Choroid plexus epithelial cell (primary cell): ENCODE measurements around the gene TBCA.

Source experiments
- DNase-seq: peaks from one replicate; pipeline ENCODE4 v3.0.0-alpha.2; 2010; ENCODE audit warnings: low read depth
- H3K4me3 ChIP-seq: 2 replicates; pipeline ENCODE4 v1.5.1; 2011; ENCODE audit warnings: low read depth, mild to moderate bottlenecking, control low read depth, low read length, moderate library complexity
- TF ChIP-seq, protein P1 (sequence below): conservative IDR thresholded peaks from 2 replicates; pipeline ENCODE4 v1.5.1; 2011; ENCODE audit warnings: low read depth, mild to moderate bottlenecking, control low read depth, inconsistent platforms, low read length, moderate library complexity

Gene TBCA

DNA sequence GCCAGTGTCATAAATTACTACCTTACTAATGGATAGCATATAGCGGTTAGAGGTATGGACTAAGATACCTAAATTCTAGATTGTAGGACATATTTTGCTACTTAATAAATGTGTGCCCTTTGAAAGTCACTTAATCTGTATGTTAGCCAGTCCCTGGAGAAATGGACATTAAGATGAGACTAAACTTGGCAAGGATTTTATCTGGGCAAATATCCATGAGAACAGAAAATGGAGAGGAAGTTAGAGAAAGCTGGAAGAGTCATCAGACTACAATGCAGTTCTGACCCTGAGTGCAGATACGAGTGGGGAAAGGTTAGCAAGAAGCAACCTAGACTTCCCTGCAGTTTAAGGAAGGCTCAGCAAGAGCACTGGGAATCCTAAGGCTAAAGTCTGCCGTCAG lies 33.0 kb downstream of the TBCA start:
- TF ChIP-seq, protein P1, sequence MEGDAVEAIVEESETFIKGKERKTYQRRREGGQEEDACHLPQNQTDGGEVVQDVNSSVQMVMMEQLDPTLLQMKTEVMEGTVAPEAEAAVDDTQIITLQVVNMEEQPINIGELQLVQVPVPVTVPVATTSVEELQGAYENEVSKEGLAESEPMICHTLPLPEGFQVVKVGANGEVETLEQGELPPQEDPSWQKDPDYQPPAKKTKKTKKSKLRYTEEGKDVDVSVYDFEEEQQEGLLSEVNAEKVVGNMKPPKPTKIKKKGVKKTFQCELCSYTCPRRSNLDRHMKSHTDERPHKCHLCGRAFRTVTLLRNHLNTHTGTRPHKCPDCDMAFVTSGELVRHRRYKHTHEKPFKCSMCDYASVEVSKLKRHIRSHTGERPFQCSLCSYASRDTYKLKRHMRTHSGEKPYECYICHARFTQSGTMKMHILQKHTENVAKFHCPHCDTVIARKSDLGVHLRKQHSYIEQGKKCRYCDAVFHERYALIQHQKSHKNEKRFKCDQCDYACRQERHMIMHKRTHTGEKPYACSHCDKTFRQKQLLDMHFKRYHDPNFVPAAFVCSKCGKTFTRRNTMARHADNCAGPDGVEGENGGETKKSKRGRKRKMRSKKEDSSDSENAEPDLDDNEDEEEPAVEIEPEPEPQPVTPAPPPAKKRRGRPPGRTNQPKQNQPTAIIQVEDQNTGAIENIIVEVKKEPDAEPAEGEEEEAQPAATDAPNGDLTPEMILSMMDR: no peak
- DNase-seq: peak; percentile 19
- no peak overlapping the region for H3K4me3 ChIP-seq

DNA sequence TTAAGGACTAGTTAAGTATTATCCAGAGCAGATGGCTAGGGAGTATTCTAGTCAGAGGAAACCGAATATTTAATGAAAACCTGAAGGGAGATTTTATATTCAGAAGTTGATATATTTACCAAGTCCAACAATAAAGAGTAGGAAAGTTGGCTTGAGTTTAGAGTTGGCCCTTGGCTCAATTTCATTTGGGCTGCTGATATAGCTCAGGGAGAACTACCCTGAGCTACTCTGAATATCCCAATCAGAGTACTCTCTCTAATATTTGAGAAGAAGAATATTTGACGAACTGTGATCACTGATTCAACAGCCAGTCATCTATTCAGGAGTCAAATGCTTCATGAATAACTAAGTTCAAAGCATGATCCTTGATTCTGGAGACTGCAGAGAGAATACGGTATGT lies 34.5 kb downstream of the TBCA start:
- TF ChIP-seq, protein P1: no peak
- H3K4me3 ChIP-seq: no peak overlapping the region
- no peak for DNase-seq

DNA sequence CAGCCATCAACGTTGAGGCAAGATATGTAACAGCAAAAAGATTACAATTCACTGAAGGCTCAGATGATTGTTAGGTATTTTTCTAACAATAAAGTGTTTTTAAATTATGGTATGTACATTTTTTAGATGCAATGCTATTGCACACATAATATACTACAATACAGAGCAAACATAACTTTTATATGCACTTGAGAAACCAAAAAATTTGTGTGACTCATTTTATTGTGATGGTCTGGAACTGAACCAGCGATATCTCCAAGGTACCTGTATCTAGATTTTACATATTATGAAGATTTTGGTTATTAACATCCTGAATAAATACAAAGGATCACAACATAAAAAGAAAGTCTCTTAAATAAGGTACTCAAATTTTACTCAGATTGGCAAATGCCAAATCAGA lies 41.3 kb downstream of the TBCA start:
- no peak for DNase-seq
- TF ChIP-seq, protein P1: no peak
- H3K4me3 ChIP-seq: no peak overlapping the region

GRCh38 chr5:77733130-77733529 lies 43.0 kb downstream of the TBCA start:
- H3K4me3 ChIP-seq: no peak overlapping the region
- TF ChIP-seq, protein P1: no peak
- DNase-seq: no peak

- TF ChIP-seq, protein P1: no peak
- no peak overlapping the region for H3K4me3 ChIP-seq
- DNase-seq: no peak
Observed at GRCh38 chr5:77727190-77727589, 48.9 kb downstream of the TBCA start.

GRCh38 chr5:77725616-77726015 lies 50.5 kb downstream of the TBCA start:
- peak; percentile 18 for DNase-seq
- TF ChIP-seq, protein P1: no peak

GRCh38 chr5:77724934-77725333 lies 51.2 kb downstream of the TBCA start:
- H3K4me3 ChIP-seq: no peak overlapping the region
- TF ChIP-seq, protein P1: no peak
- DNase-seq: no peak

More at GRCh38 chr5:77725616-77726015, 50.5 kb downstream of the TBCA start:
- no peak overlapping the region for H3K4me3 ChIP-seq
